NCI-H82 treated with DMSO at 0.1 percent for 48 hours (cell line): Measurements from ENCODE around the gene RUNDC3A.
A peak's percentile ranks its signal among the peaks of the same experiment; 100 is the strongest.
"Not testable (repeated sequence)": the region's sequence is repeated elsewhere in the genome, so short reads cannot be mapped to it uniquely, and the experiment has no call there.

Source experiments
- DNase-seq: peaks from one replicate; lab custom pipeline; 2025; ENCODE audit not compliant: unreplicated experiment; lab: John Stamatoyannopoulos, UW

RUNDC3A gene

DNA sequence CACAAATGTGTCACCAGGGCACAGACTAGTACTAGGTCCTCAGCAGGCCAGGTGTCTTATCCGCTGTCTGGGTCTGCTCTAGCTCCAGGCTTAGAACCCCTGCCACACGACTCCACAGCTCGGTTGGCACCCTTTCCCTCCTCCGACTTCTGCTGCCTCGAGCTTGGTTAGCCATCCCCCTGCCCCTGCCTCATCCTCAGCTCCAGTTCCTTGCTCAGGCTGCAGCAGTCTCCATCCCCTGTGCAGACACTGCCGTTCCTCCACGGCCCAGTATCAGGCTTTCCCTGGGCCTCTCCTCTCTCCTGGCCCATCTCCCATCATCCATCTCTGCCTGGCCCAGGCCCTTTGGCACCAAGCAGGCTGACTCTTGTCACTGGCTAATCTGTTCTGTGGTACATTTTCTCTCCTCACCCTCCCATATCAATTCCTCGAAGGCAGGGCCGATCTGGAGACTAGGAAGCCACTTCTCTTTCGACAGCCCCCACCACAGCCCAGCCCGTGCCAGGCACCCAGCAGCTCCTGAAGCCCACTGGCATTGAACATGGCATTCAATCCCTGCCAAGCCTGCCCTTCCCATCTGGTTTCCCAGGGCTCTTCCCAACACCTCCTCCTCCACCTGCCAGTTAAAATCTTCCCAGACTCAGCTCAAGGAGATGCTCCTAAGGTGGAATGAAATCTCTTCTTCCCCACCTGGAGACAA, 35.3 kb downstream of the RUNDC3A start:
- DNase-seq: no peak

DNA sequence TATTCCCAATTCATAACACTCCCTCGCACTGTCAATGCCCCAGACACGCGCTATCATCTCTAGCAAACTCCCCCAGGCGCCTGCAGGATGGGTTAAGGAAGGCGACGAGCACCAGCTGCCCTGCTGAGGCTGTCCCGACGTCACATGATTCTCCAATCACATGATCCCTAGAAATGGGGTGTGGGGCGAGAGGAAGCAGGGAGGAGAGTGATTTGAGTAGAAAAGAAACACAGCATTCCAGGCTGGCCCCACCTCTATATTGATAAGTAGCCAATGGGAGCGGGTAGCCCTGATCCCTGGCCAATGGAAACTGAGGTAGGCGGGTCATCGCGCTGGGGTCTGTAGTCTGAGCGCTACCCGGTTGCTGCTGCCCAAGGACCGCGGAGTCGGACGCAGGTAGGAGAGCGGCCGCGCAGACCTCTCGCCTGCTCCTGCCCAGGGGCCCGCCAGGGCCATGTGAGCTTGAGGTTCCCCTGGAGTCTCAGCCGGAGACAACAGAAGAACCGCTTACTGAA, 36.6 kb downstream of the RUNDC3A start, which contains the start of gene GRN:
Gene GRN, plus strand, starts transcription at position 364 of the 515 bp plus-strand sequence. CDS start 3,863 bp downstream, outside the sequence.
- peak; percentile 99 for DNase-seq

DNA sequence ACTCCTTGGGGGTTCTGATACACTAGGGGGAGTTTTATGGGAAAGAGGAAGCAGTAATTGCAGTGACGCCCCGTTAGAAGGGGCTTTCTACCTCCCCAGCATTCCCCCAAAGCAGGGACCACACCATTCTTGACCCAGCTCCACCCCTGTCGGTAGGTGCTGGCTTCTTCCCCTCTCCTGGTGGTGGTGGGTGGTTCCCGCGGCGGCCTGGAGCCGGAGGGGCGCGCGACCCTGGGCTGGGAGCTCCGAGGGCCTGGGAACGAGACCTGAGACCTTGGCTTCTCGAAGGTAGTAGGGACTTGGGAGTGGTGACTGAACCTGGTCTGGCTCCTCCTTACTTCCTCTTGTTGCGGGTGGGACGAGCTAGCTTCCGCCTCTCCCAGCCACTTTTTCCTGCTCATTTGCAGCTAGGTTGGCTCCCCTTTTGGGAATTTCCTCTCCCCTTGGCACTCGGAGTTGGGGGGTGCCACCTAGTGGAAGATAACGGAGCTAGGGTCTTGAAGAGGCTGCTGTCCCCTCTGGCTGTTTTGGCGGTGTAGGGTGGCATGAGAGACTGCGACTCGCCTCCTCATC, 37.1 kb downstream of the RUNDC3A start:
- DNase-seq: peak; percentile 47

DNA sequence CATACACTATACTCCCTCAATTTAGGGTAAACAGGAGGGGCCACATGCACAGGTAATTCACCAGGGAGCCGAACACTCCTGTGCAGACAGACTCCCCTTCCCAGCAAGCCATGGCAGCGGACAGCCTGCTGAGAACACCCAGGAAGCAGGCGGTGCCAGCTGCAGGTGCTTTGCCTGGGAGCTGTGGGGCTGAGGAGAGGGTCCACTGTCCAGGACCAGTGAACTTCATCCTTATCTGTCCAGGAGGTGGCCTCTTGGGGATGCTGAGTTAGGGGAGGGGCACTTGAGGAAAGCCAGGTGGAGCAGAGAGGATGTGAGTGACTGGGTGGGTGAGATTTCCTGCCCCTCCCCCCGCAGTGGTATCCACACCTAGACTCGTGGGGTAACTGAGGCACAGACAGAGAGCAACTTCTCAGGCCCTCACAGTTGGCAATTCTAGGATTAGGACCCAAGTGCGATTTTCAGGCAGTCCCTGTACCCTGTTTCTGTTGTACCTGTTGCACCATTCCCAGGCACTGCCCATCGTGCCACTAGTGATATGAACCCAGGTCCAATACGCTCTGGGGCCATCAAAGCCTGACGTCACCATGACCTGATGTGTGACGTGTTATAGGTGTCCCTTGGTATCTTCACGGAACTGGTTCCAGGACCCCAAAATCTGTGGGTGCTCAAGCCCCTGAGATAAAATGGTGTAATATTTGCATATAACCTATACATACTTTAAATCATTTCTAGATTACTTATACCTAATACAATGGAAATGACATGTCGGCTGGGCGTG, 37.9 kb downstream of the RUNDC3A start:
- DNase-seq: no peak

DNA sequence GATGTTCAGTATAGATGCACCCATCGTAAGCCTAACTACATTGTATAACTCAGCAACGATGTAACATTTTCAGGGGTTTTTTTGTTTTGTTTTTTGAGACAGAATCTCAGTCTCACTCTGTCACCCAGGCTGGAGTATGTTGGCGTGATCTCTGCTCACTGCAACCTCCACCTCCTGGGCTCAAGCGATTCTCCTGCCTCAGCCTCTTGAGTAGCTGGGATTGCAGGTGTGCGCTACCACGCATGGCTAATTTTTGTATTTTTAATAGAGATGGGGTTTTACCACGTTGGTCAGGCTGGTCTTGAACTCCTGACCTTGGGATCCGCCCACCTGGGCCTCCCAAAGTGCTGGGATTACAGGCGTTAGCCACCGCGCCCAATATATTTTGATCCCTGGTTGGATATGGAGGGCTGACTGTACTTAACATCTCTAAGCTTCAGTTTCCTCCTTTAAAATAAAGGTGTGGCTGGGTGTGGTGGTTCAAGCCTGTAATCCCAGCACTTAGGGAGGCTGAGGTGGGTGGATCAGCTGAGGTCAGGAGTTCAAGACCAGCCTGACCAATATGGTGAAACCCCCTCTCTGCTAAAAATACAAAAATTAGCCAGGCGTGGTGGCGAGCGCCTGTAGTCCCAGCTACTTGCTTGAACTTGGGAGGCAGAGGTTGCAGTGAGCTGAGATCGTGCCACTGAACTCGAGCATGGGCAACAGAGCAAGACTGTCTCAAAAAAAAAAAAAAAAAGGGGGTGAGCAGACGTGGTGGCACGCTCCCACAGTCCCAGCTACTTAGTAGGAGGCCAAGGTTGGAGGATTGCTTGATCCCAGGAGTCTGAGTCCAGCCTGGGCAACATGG, 39.0 kb downstream of the RUNDC3A start:
- DNase-seq: not testable (repeated sequence)

DNA sequence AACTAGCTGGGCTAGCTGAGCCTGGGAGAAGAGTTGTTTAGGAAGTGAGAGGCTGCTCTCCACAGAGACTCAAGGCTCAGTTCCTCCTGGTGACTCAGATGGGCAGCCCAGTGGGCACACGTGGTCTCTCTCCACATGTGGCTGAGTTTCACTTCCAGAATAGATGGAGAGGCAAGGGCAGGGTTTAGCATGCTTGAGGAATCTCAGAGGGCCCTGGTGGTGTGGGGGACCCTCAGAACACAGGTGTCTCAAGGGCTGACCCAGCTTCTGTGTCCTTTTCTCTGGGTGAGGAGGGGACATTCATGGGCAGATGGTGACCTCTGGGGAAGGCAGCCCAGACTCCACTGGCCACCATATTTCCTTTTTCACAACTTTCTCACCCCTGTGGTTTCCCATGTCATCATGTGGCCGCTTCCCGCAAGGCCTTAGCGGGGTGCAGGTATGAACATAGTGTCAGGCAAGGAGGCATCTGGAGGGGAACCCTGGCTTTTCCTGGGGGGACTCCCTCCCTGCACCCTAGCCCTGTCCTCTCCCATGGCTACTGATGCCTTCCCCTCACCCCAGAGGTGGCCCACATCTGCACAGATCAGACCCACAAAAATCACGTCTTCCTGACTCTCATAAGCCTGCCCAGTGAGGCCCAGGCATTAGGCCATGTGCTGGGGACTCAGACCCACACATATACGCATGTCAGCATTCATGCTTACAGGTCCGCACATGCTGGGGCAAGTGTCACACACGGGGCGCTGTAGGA, 40.0 kb downstream of the RUNDC3A start:
- DNase-seq: no peak

DNA sequence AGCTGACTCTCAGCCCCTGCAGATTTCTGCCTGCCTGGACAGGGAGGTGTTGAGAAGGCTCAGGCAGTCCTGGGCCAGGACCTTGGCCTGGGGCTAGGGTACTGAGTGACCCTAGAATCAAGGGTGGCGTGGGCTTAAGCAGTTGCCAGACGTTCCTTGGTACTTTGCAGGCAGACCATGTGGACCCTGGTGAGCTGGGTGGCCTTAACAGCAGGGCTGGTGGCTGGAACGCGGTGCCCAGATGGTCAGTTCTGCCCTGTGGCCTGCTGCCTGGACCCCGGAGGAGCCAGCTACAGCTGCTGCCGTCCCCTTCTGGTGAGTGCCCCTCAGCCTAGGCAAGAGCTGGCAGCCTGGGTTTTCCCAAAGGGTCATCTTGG, 40.6 kb downstream of the RUNDC3A start:
- DNase-seq: no peak

DNA sequence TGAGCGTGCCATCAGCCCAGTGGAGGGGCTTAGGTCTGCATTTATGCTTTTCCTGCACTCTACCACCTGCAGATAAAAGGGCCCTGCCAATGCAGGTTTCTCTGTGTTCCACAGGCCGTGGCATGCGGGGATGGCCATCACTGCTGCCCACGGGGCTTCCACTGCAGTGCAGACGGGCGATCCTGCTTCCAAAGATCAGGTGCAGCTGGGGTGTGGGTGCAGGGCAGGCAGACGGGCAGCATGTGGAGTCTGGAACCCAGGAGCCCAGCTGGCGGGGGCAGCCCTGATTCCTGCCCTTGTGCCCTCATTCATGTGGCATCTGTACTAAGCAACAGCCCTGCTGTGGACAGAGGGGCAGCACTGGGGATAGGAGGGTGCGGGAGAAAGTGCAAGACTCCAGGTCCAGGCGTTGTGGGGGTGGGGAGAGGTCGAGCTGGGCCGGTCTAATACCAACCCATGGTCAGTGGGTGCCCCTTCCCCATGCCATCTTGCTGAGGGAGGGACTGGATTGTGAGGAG, 41.2 kb downstream of the RUNDC3A start:
- no peak for DNase-seq

DNA sequence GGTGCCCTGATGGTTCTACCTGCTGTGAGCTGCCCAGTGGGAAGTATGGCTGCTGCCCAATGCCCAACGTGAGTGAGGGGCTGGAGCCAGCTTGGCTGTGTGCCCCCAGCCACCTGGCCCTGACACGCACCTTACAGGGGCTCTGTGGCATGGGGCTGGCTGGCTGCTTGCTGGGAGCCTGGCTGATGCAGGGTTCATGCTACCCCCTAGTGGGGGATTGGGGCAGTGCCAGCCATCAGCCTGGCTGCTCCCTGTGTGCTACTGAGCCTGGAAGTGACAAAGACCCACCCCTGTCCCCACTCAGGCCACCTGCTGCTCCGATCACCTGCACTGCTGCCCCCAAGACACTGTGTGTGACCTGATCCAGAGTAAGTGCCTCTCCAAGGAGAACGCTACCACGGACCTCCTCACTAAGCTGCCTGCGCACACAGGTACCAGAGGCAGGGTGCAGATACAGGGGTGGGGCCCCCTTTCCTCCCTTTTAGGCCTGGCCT, 42.4 kb downstream of the RUNDC3A start:
- DNase-seq: no peak

DNA sequence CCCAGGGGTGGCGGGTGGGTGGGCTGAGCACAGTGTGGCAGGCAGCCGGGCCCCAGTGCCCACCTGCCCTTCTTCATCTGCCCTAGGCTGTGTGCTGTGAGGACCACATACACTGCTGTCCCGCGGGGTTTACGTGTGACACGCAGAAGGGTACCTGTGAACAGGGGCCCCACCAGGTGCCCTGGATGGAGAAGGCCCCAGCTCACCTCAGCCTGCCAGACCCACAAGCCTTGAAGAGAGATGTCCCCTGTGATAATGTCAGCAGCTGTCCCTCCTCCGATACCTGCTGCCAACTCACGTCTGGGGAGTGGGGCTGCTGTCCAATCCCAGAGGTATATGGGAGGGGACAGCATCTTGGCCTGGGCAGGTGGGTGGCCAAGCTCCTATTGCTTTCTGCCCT, 43.1 kb downstream of the RUNDC3A start:
- no peak for DNase-seq

DNA sequence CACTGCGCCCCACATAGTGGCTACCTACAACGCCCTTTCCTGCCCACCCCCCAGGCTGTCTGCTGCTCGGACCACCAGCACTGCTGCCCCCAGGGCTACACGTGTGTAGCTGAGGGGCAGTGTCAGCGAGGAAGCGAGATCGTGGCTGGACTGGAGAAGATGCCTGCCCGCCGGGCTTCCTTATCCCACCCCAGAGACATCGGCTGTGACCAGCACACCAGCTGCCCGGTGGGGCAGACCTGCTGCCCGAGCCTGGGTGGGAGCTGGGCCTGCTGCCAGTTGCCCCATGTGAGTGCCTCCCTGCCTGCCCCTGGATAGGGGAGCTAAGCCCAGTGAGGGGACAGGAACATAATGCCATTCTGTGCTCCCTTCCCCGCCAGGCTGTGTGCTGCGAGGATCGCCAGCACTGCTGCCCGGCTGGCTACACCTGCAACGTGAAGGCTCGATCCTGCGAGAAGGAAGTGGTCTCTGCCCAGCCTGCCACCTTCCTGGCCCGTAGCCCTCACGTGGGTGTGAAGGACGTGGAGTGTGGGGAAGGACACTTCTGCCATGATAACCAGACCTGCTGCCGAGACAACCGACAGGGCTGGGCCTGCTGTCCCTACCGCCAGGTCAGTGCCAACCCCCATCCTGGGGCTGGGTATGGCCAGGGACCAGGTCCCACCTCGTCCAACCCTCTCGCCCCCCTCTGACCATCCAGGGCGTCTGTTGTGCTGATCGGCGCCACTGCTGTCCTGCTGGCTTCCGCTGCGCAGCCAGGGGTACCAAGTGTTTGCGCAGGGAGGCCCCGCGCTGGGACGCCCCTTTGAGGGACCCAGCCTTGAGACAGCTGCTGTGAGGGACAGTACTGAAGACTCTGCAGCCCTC, 43.8 kb downstream of the RUNDC3A start:
- DNase-seq: no peak

DNA sequence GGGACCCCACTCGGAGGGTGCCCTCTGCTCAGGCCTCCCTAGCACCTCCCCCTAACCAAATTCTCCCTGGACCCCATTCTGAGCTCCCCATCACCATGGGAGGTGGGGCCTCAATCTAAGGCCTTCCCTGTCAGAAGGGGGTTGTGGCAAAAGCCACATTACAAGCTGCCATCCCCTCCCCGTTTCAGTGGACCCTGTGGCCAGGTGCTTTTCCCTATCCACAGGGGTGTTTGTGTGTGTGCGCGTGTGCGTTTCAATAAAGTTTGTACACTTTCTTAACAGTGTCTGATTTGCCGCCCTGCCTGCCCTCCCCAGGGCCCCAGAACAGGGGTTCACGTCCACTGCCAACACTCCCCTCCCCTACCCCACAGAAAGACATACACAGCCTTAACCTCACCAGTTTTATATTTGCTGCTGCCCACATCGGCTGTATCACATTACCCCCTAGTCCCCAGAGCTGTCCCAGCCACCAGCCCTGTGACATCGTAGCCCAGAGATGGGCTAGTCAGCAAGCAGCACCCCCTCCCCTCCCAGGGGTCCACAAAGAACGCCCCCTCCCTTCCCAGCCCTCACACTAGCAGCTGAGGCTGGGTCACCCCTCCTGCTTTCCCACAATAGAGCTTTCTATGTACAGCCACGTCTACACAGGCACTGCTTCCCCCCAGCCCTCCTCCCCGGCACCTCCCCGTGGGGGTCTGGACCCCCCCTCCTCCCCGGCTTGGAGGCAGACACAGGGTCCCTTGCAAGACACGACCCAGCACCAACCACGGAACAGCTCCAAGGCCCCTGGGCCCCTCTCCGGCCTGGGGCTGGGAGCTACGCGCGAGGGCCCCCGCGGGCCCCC, 44.6 kb downstream of the RUNDC3A start:
- no peak for DNase-seq

DNA sequence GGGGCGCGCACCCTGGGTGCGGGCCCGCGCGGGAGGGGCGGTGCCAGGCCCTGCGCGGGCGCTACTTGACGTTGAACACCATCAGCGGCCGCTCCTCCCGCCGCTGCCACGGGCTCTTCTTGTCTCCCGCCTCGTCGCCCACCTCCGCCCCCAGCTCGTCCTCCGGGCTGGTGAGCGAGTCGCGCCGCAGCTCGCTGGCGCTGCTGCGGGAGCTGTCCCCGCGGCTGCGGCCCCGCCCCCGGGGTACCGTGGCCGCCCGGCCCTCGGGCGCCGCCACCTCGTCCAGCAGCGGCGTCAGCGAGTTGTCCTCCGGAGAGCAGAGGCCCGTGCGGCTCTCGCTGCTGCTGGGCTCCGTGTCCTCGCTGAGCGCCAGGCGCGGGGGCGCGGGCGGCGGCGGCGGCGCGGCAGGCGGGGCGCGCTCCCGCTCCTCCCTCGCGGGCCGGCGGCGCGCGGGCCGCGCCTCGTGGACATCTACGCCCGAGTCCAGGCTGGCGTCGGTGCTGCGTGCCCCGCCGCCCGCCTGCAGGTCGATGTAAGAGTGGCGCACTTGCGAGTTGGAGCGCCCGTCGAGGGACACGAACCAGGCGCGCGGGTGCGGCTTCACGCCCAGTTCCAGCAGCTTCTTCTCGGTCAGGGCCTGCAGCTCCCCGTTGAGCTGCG, 45.4 kb downstream of the RUNDC3A start:
- DNase-seq: no peak

DNA sequence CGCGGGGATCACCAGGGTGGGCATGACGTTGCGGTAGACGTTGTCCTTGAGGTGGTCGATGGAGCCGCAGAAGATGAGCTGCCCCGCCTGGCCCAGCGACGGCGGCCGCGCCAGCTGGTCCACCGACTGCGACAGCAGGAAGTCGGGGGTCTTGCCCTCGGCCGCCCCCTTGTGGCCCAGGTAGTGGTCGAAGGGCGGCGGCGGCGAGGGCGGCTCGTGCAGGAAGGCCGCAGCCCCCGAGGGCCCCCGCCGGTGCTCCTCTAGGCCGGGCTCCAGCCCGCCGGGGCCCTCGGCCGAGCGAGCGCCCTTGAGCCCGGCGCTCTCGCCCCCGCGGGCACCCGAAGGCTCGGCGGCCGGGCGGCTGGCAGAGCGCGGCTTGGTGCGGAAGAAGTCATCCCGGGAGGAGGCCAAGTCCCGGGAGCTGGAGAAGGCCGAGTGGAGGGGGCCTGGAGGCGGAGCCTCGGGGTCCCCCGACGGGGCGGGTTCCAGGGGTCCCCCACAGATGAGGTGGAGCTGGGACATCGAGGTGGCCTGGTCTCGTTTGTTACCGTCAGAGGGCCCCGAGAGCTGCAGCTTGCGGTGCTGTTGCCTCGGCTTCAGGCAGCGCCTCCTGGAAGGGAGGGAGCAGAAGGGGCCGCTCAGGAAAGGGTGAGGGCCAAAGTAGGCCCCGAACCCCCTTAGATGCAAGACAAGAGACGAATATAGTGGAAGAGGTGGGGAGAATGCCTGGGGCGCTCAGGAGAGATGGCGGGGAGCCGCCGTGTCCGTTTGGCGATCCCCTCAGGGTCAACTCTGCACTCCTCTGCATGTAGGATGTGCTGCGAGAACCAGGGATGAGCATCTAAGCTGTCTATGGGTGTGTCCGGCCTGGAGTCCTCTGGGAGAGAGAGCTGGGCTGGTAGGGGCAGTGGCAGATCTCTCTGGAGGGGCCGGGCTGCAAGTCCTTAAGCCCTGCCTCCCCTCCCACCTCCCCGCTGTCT, 46.5 kb downstream of the RUNDC3A start:
- DNase-seq: no peak

DNA sequence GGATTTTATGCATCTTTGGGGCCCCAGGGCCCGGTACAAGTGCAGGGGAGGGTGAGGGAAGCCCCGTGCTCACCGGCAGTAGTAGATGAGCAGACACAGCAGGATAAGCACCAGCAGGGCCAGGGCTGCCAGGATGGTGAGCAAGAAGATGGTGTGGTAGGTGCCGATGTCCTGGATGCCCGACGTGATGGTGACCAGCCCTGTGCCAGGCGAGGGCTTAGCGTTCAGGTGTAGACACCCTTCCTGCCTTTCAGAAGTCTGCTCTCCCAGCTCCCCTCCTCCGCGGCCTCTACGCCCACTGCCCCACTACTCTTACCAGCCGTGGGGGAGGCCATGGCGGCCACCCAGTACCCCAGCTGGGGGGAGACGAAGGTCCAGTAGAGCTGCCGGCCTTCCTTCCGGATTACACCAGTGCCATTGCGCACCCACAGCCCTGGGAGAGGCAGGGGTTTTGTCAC, 47.3 kb downstream of the RUNDC3A start:
- DNase-seq: no peak

DNA sequence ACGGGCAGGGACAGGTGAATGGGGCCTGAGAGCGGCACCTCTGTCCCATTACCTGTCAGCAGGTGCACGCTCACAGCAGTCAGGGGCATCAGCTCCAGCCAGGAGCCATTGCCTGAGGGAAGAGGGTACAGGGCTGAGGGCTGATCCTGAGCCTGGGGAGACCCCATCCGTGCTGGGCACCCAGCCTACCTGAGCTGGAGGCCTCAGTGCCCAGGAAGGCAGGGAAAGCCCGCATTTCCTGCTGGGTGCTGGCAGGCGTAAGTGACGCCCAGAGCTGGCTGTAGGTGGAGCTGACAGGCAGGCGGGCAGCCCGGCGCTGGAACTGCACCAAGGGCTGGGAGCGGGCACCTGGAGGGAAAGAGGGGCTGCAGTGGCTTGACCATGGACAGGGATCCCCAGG, 47.8 kb downstream of the RUNDC3A start:
- no peak for DNase-seq
